NB4 (cell line): ENCODE measurements around the gene NDST1.
"Not testable (repeated sequence)": the region's sequence is repeated elsewhere in the genome, so short reads cannot be mapped to it uniquely, and the experiment has no call there.

Source experiments
- DNase-seq: peaks from one replicate; pipeline ENCODE4 v3.0.0; 2010; ENCODE audit warnings: low read depth
- H3K4me3 ChIP-seq: one replicate; pipeline ENCODE4 v1.5.1; 2011; ENCODE audit warnings: mild to moderate bottlenecking, low read depth, low read length, moderate library complexity
- CTCF ChIP-seq: IDR thresholded peaks from one replicate; pipeline ENCODE4 v1.5.1; 2012; ENCODE audit warnings: low read depth, low read length
- MAX ChIP-seq: IDR thresholded peaks from 2 replicates; pipeline ENCODE4 v1.6.1; 2011; ENCODE audit warnings: low read depth, low read length
- MYC ChIP-seq: IDR thresholded peaks from 2 replicates; pipeline ENCODE4 v1.6.1; 2011; ENCODE audit warnings: low read depth, low read length
- POLR2A ChIP-seq: IDR thresholded peaks from 2 replicates; pipeline ENCODE4 v1.6.1; 2011; ENCODE audit warnings: mild to moderate bottlenecking; ENCODE audit not compliant: insufficient read length; ENCODE audit errors: extremely low read depth

Gene NDST1

GRCh38 chr5:150512368-150512747 lies 4.4 kb downstream of the NDST1 start:
- TF ChIP-seq MAX (no peak), POLR2A (no peak), MYC (no peak)
- H3K4me3 ChIP-seq: no peak overlapping the region
- DNase-seq: no peak

- no peak overlapping the region for H3K4me3 ChIP-seq
- peak; percentile 34 for DNase-seq
Measured at GRCh38 chr5:150513375-150514309, 5.7 kb downstream of the NDST1 start.

GRCh38 chr5:150514708-150515211 lies 6.8 kb downstream of the NDST1 start:
- no peak for DNase-seq
- TF ChIP-seq POLR2A (no peak), CTCF (no peak), MAX (no peak), MYC (no peak)

More at GRCh38 chr5:150513375-150514309, 5.7 kb downstream of the NDST1 start:
- TF ChIP-seq MAX (no peak), POLR2A (no peak), MYC (no peak)

GRCh38 chr5:150515446-150515845 lies 7.5 kb downstream of the NDST1 start:
- no peak overlapping the region for H3K4me3 ChIP-seq
- no peak for DNase-seq
- TF ChIP-seq CTCF: no peak
- TF ChIP-seq MAX: no peak
- no peak for TF ChIP-seq MYC
- TF ChIP-seq POLR2A: no peak

More at GRCh38 chr5:150514708-150515211, 6.8 kb downstream of the NDST1 start:
- no peak overlapping the region for H3K4me3 ChIP-seq

- no peak for DNase-seq
- TF ChIP-seq POLR2A (no peak), CTCF (no peak), MYC (no peak), MAX (no peak)
- H3K4me3 ChIP-seq: no peak overlapping the region
Measured at GRCh38 chr5:150516011-150516410, 8.1 kb downstream of the NDST1 start.

GRCh38 chr5:150517272-150518152 lies 9.6 kb downstream of the NDST1 start:
- TF ChIP-seq POLR2A: no peak
- TF ChIP-seq MAX: no peak
- no peak for TF ChIP-seq CTCF
- no peak for TF ChIP-seq MYC
- no peak for DNase-seq
- H3K4me3 ChIP-seq: no peak overlapping the region

GRCh38 chr5:150518712-150519559 lies 11.0 kb downstream of the NDST1 start:
- DNase-seq, H3K4me3 ChIP-seq: not testable (repeated sequence)
